HG02943 (cell line): ENCODE measurements around the gene APAF1.
"Not testable (repeated sequence)": the region's sequence is repeated elsewhere in the genome, so short reads cannot be mapped to it uniquely, and the experiment has no call there.

Experiments
- ATAC-seq: cut with Tn5 transposase; IDR thresholded peaks from one replicate; pipeline ENCODE4 v1.9.1; 2021; ENCODE audit warnings: mild to moderate bottlenecking, low read depth, moderate library complexity; ENCODE audit not compliant: unreplicated experiment

APAF1 gene

GRCh38 chr12:98754095-98754494 lies 109.0 kb downstream of the APAF1 start:
- peak; percentile 99 for ATAC-seq

GRCh38 chr12:98755855-98756254 lies 110.8 kb downstream of the APAF1 start:
- ATAC-seq, result not testable (repeated sequence)

GRCh38 chr12:98757455-98757854 lies 112.4 kb downstream of the APAF1 start:
- ATAC-seq, result no peak

GRCh38 chr12:98758331-98758730 lies 113.2 kb downstream of the APAF1 start:
- ATAC-seq, result no peak

- no peak for ATAC-seq
These were observed 118.6 kb downstream of the APAF1 start for GRCh38 chr12:98763656-98764055.

GRCh38 chr12:98767248-98767647 lies 122.2 kb downstream of the APAF1 start:
- no peak for ATAC-seq

GRCh38 chr12:98769068-98769467 lies 124.0 kb downstream of the APAF1 start:
- no peak for ATAC-seq

GRCh38 chr12:98770230-98770629 lies 125.1 kb downstream of the APAF1 start:
- no peak for ATAC-seq

GRCh38 chr12:98771811-98772752 lies 127.0 kb downstream of the APAF1 start:
- ATAC-seq, result no peak

- no peak for ATAC-seq
These were observed 127.7 kb downstream of the APAF1 start for GRCh38 chr12:98772818-98773217.

- no peak for ATAC-seq
These were observed 135.2 kb downstream of the APAF1 start for GRCh38 chr12:98780261-98780660.

- no peak for ATAC-seq
These were observed 138.3 kb downstream of the APAF1 start for GRCh38 chr12:98783420-98783819.
